GM23338 (cell line): ENCODE results near the gene KAZN. TPM values are rescaled to one million over a fixed set of nuclear protein-coding genes. Genes with fewer than 3 reads are reported as not detected.

Experiments used
- ATAC-seq: fragments of 200-7000 bp; cut with Tn5 transposase; 3 replicates; pipeline ENCODE4 v1.9.1; 2020
- DNase-seq: peaks from one replicate; pipeline ENCODE4 v3.0.0-alpha.2; 2015; ENCODE audit warnings: low spot score
- H2AFZ ChIP-seq: fragments of 200-600 bp; sonication (generic); 2 replicates; pipeline ENCODE4 v1.8.0; 2016; ENCODE audit warnings: antibody characterized with exemption, mild to moderate bottlenecking, moderate library complexity
- H3F3A ChIP-seq: fragments of 200-600 bp; sonication (generic); replicated peaks from 2 replicates; pipeline ENCODE4 v1.8.0; 2017; ENCODE audit warnings: antibody characterized with exemption, mixed run types, low read depth
- H3K27ac ChIP-seq: fragments of 200-600 bp; sonication (generic); 2 replicates; pipeline ENCODE4 v1.6.1; 2016; ENCODE audit warnings: low read depth
- H3K27me3 ChIP-seq: fragments of 200-600 bp; sonication (generic); 2 replicates; pipeline ENCODE4 v1.8.0; 2016; ENCODE audit warnings: mild to moderate bottlenecking, mixed run types, moderate library complexity; ENCODE audit not compliant: insufficient read depth
- H3K36me3 ChIP-seq: fragments of 200-600 bp; sonication (generic); 2 replicates; pipeline ENCODE4 v1.8.0; 2016; ENCODE audit warnings: mild to moderate bottlenecking; ENCODE audit not compliant: insufficient read depth
- H3K4me1 ChIP-seq: fragments of 200-600 bp; sonication (generic); 2 replicates; pipeline ENCODE4 v1.8.0; 2016; ENCODE audit warnings: mild to moderate bottlenecking, moderate library complexity; ENCODE audit not compliant: insufficient read depth
- H3K4me2 ChIP-seq: fragments of 200-600 bp; sonication (generic); 2 replicates; pipeline ENCODE4 v1.7.1; 2017; ENCODE audit warnings: mixed run types
- H3K4me3 ChIP-seq: fragments of 200-600 bp; sonication (generic); 2 replicates; pipeline ENCODE4 v1.6.1; 2016; ENCODE audit warnings: mixed run types
- H3K79me2 ChIP-seq: fragments of 200-600 bp; sonication (generic); replicated peaks from 2 replicates; pipeline ENCODE4 v1.8.0; 2017; ENCODE audit warnings: mild to moderate bottlenecking; ENCODE audit not compliant: insufficient read depth
- H3K9me2 ChIP-seq: fragments of 200-600 bp; sonication (generic); 2 replicates; pipeline ENCODE4 v1.8.0; 2017; ENCODE audit not compliant: insufficient read depth
- H4K20me1 ChIP-seq: fragments of 200-600 bp; sonication (generic); replicated peaks from 2 replicates; pipeline ENCODE4 v1.8.0; 2017; ENCODE audit warnings: mild to moderate bottlenecking; ENCODE audit not compliant: insufficient read depth
- H3K27ac Mint-ChIP-seq: 2 replicates; pipeline ENCODE4 v1.8.0; 2020; ENCODE audit warnings: inconsistent platforms, mild to moderate bottlenecking, moderate library complexity, mixed read lengths
- H3K27me3 Mint-ChIP-seq: 3 replicates; pipeline ENCODE4 v1.8.0; 2022; ENCODE audit warnings: low read depth, mild to moderate bottlenecking, moderate library complexity, mixed read lengths, inconsistent platforms; ENCODE audit not compliant: insufficient read depth, poor library complexity
- H3K36me3 Mint-ChIP-seq: 3 replicates; pipeline ENCODE4 v1.8.0; 2021; ENCODE audit warnings: low read depth, mild to moderate bottlenecking, inconsistent platforms, moderate library complexity, mixed read lengths
- H3K4me1 Mint-ChIP-seq: 3 replicates; pipeline ENCODE4 v1.8.0; 2020; ENCODE audit warnings: mild to moderate bottlenecking, inconsistent platforms, mixed read lengths
- H3K4me3 Mint-ChIP-seq: 3 replicates; pipeline ENCODE4 v1.8.0; 2021; ENCODE audit warnings: moderate library complexity, mild to moderate bottlenecking, inconsistent platforms, mixed read lengths
- H3K9me3 Mint-ChIP-seq: 3 replicates; pipeline ENCODE4 v1.8.0; 2020; ENCODE audit warnings: moderate library complexity, mild to moderate bottlenecking, inconsistent platforms, mixed read lengths
- CREB1 ChIP-seq: fragments of 250-450 bp; sonication (Bioruptor Pico); IDR thresholded peaks from 2 replicates; pipeline ENCODE4 v1.5.0; 2020; ENCODE audit warnings: low read depth, mild to moderate bottlenecking, moderate library complexity
- CTCF ChIP-seq, 2 experiments: fragments of 200-600 bp in 1 of 2; sonication (generic) in 1 of 2; conservative IDR thresholded peaks; 2 replicates each; pipeline versions ENCODE4 v1.5.1 to v1.6.1; 2016 to 2017; ENCODE audit warnings: antibody characterized with exemption in 2 of 2, low read depth in 2 of 2, mild to moderate bottlenecking in 2 of 2, moderate library complexity in 1 of 2
- ETS1 ChIP-seq: IDR thresholded peaks from 2 replicates; pipeline ENCODE4 v1.6.1; 2016; ENCODE audit warnings: antibody characterized with exemption
- EZH2 ChIP-seq: fragments of 200-600 bp; sonication (generic); IDR thresholded peaks from one replicate; pipeline ENCODE4 v1.8.0; 2017; ENCODE audit warnings: antibody characterized with exemption, mild to moderate bottlenecking, low read depth; ENCODE audit not compliant: unreplicated experiment
- JUNB ChIP-seq: IDR thresholded peaks from one replicate; pipeline ENCODE4 v1.6.1; 2016; ENCODE audit warnings: antibody characterized with exemption; ENCODE audit not compliant: unreplicated experiment
- NANOG ChIP-seq: IDR thresholded peaks from 2 replicates; pipeline ENCODE4 v1.6.1; 2016; ENCODE audit warnings: antibody characterized with exemption, borderline replicate concordance
- REST ChIP-seq: IDR thresholded peaks from one replicate; pipeline ENCODE4 v1.6.1; 2018; ENCODE audit warnings: antibody characterized with exemption; ENCODE audit not compliant: unreplicated experiment
- STAT1 ChIP-seq: IDR thresholded peaks from one replicate; pipeline ENCODE4 v1.6.1; 2016; ENCODE audit warnings: antibody characterized with exemption; ENCODE audit not compliant: unreplicated experiment
- ZNF114 ChIP-seq: fragments of 250-450 bp; sonication (Bioruptor Pico); IDR thresholded peaks from 2 replicates; pipeline ENCODE4 v1.5.0; 2020; ENCODE audit warnings: mild to moderate bottlenecking, moderate library complexity
- ZNF462 ChIP-seq: fragments of 250-450 bp; sonication (Bioruptor Pico); IDR thresholded peaks from 2 replicates; pipeline ENCODE4 v1.5.0; 2020; ENCODE audit warnings: mild to moderate bottlenecking, moderate library complexity
- polyA plus RNA-seq: library from polyadenylated mRNA; unstranded; fragments of >200 nt; fragmentation: Nextera tagmentation; extraction: Ambion mirVana; gene quantifications from 2 replicates; pipeline ENCODE4 v1.2.1, GENCODE V29; 2016
- total RNA-seq: library from RNA; depleted of rRNA; stranded (reverse); fragments of >200 nt; shearing (Covaris generic); gene quantifications from 2 replicates; pipeline ENCODE4 v1.2.3, GENCODE V29; 2014

The KAZN gene
- total and polyA plus RNA-seq, 2 experiments from 2014 or later: 9.9 to 15.0 TPM

- H4K20me1 ChIP-seq: no peaks in the 10 kb centered on the region
- no peaks in the 10 kb centered on the region; the same call in 1 of the 2 replicates for H3K4me1 ChIP-seq
- no peaks in the 10 kb centered on the region for H3K9me2 ChIP-seq
- H3K4me3 ChIP-seq: no peak overlapping the region
- H3K36me3 Mint-ChIP-seq: no peaks in the 10 kb centered on the region; the same call in 2 of the 3 replicates
- H3K27ac ChIP-seq: no peak overlapping the region
- no peak overlapping the region for H3K27ac Mint-ChIP-seq
- ATAC-seq (no peak), DNase-seq (no peak)
- H3K27me3 Mint-ChIP-seq: peaks cover 11% of the 10 kb centered on the region
- no peak overlapping the region for H3K4me3 Mint-ChIP-seq
- TF ChIP-seq EZH2: no peak
- no peak for TF ChIP-seq ETS1
- no peak for TF ChIP-seq ZNF462
- no peaks in the 10 kb centered on the region for H3F3A ChIP-seq
- no peak overlapping the region for H2AFZ ChIP-seq
- no peaks in the 10 kb centered on the region for H3K79me2 ChIP-seq
- no peaks in the 10 kb centered on the region for H3K9me3 Mint-ChIP-seq
- H3K36me3 ChIP-seq: no peaks in the 10 kb centered on the region
- no peak overlapping the region for H3K4me2 ChIP-seq
- peaks cover 9% of the 10 kb centered on the region; the same call in 2 of the 3 replicates for H3K4me1 Mint-ChIP-seq
- no peaks in the 10 kb centered on the region for H3K27me3 ChIP-seq
Observed at GRCh38 chr1:14822493-14822892, 224.0 kb downstream of the KAZN start.

- Histone ChIP-seq H4K20me1 (no peaks in the 10 kb centered on the region), H3F3A (no peaks in the 10 kb centered on the region), H3K27me3 (no peaks in the 10 kb centered on the region), H3K4me1 (no peaks in the 10 kb centered on the region; the same call in 1 of the 2 replicates), H3K4me3 (no peak overlapping the region), H3K27ac (no peak overlapping the region), H3K79me2 (no peaks in the 10 kb centered on the region), H3K4me2 (no peak overlapping the region), H3K9me2 (no peaks in the 10 kb centered on the region), H3K36me3 (no peaks in the 10 kb centered on the region), H2AFZ (no peak overlapping the region)
- no peaks in the 10 kb centered on the region; the same call in 2 of the 3 replicates for H3K36me3 Mint-ChIP-seq
- peaks cover 9% of the 10 kb centered on the region; the same call in 2 of the 3 replicates for H3K4me1 Mint-ChIP-seq
- no peak overlapping the region for H3K4me3 Mint-ChIP-seq
- ATAC-seq (no peak), DNase-seq (no peak)
- H3K27me3 Mint-ChIP-seq: peaks cover 11% of the 10 kb centered on the region
- no peak overlapping the region for H3K27ac Mint-ChIP-seq
- H3K9me3 Mint-ChIP-seq: no peaks in the 10 kb centered on the region
- TF ChIP-seq CREB1 (CRISPR knock-in tag) (no peak), ZNF114 (CRISPR knock-in tag) (no peak), JUNB (no peak), CTCF (conservative IDR thresholded peaks at IDR 0.05; ENCODE audit: low read depth in 2 of 2) (no peak), NANOG (no peak), REST (no peak), STAT1 (no peak), EZH2 (no peak)
Observed at GRCh38 chr1:14822996-14823395, 224.5 kb downstream of the KAZN start.
